ENCODE data around the gene TPCN1. TPM values are rescaled to one million over a fixed set of nuclear protein-coding genes. Genes with fewer than 3 reads are reported as not detected.

Gene TPCN1
- total RNA-seq, 2 experiments from 2014 or later, result 13.7 to 16.1 TPM

DNA sequence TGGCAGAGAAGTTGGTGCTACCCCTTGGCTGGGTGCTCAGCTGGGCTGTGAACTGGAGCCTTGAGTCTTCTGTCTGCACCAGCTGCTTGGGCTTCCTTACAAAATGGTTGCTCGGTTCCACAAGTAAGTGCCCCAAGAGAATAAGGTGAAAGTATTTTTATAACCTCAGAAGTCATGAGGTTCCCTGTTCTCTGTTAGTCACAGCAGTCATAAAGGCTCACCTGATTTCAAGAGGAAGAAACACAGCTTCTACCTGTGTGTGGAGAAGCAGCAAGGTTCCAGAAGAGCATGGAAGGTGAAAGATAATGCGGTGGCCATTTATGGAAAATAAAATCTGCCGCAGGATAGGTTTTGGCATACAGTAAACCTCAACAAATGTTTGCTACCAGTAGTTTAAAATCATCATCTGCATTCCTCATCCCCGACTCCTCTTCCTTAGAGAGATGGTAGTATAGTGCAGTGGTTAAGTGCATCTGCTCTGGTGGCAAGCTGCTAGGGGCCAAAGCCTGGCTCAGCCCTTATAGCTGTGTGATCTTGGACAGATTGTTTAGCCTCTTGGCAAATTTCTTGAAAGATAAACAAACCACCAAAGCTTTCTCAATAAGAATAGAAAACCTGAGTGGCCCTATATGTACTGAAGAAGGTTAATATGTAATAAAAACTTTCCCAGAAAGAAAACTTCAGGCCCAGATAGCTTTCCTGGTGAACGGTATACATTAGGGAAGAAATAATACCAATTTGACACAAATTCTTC is 32.4 kb downstream of the TPCN1 start:
- POLR2A ChIA-PET, result no interaction called here

GRCh38 chr12:113254298-113254697 is 33.0 kb downstream of the TPCN1 start:
- Mint-ChIP-seq H3K27me3 (ENCODE audit: low read depth) (no peaks in the 10 kb centered on the region), H3K9me3 (ENCODE audit: insufficient read depth) (peaks cover 10% of the 10 kb centered on the region), H3K27ac (no peak overlapping the region), H3K4me1 (ENCODE audit: low read depth) (peaks cover 3% of the 10 kb centered on the region), H3K36me3 (ENCODE audit: low read depth) (peaks cover 19% of the 10 kb centered on the region), H3K4me3 (no peak overlapping the region)
- ATAC-seq (no peak), DNase-seq (no peak)
- CTCF ChIA-PET, result interaction anchor here (0.8 to 1.3 kb wide), 2 partner anchors 16 to 81 kb away, joined by 3 read pairs; no protein-coding TSS in a partner anchor
- POLR2A ChIA-PET, result no interaction called here

More for the DNA sequence above, 32.4 kb downstream of the TPCN1 start:
- Mint-ChIP-seq H3K4me3 (no peak overlapping the region), H3K4me1 (ENCODE audit: low read depth) (no peaks in the 10 kb centered on the region), H3K9me3 (ENCODE audit: insufficient read depth) (peaks cover 10% of the 10 kb centered on the region), H3K27ac (no peak overlapping the region), H3K36me3 (ENCODE audit: low read depth) (peaks cover 16% of the 10 kb centered on the region), H3K27me3 (ENCODE audit: low read depth) (no peaks in the 10 kb centered on the region)
- DNase-seq, result no peak
- no peak for ATAC-seq
- CTCF ChIA-PET, result interaction anchor here (0.8 to 1.3 kb wide), 2 partner anchors 16 to 80 kb away, joined by 3 read pairs; no protein-coding TSS in a partner anchor

DNA sequence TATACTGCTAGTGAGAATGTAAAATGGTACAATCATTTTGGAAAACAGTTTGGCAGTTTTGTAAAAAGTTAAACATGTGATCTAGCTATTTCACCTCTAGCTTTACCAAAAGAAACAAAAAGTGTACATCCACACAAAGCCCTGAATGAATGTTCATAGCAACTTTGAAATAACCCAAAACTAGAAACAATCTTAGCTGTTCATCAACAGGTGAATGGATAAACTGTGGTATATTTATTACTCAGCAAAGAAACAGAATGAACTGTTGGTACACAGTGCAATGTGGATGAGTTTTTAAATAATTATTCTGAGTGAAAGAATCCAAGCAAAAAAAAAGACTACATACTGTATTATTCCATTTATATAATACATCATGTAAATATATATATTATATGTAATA is 36.3 kb downstream of the TPCN1 start:
- ChIA-PET CTCF (interaction anchor here (0.9 to 1.3 kb wide), 3 partner anchors 24 to 53 kb away, joined by 3 read pairs; no protein-coding TSS in a partner anchor), POLR2A (interaction anchor here (1.5 kb wide), 1 partner anchor 35 kb away, joined by 3 read pairs; no protein-coding TSS in a partner anchor)
- H3K9me3 Mint-ChIP-seq (ENCODE audit: insufficient read depth), result peaks cover 10% of the 10 kb centered on the region
- no peak overlapping the region for H3K4me3 Mint-ChIP-seq
- H3K36me3 Mint-ChIP-seq (ENCODE audit: low read depth), result peaks cover 15% of the 10 kb centered on the region
- H3K27ac Mint-ChIP-seq, result no peak overlapping the region
- no peaks in the 10 kb centered on the region for H3K27me3 Mint-ChIP-seq (ENCODE audit: low read depth)
- DNase-seq (no peak), ATAC-seq (no peak)
- H3K4me1 Mint-ChIP-seq (ENCODE audit: low read depth), result peaks cover 24% of the 10 kb centered on the region

DNA sequence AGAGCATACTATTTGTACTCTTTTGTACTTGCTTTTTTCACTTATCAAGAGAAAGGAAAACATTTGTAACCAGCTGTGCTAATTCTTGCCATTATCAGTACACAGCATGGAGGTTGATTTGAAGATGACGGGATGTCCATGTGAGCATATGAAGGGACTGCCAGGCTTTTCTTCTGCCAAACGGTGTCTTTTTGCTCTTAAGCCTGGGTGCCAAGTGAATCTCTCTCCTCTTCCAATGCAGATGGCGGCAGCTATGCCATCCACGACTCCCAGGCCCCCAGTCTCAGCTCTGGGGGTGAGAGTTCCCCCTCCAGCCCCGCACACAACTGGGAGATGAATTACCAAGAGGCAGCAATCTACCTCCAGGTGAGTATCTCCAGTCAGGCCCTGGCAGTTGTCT is 38.9 kb downstream of the TPCN1 start:
- DNase-seq (no peak), ATAC-seq (no peak)
- Mint-ChIP-seq H3K9me3 (ENCODE audit: insufficient read depth) (peaks cover under 1% of the 10 kb centered on the region), H3K4me1 (ENCODE audit: low read depth) (peaks cover 45% of the 10 kb centered on the region), H3K4me3 (no peak overlapping the region), H3K27ac (peak overlapping the region; percentile 31), H3K27me3 (ENCODE audit: low read depth) (no peaks in the 10 kb centered on the region), H3K36me3 (ENCODE audit: low read depth) (peaks cover 18% of the 10 kb centered on the region)
- ChIA-PET POLR2A (interaction anchor here (0.6 kb wide), 1 partner anchor 15 kb away, joined by 3 read pairs; no protein-coding TSS in a partner anchor), CTCF (interaction anchor here (1.3 to 2.4 kb wide), 2 partner anchors 10 to 27 kb away, joined by 4 to 13 read pairs; no protein-coding TSS in a partner anchor)

DNA sequence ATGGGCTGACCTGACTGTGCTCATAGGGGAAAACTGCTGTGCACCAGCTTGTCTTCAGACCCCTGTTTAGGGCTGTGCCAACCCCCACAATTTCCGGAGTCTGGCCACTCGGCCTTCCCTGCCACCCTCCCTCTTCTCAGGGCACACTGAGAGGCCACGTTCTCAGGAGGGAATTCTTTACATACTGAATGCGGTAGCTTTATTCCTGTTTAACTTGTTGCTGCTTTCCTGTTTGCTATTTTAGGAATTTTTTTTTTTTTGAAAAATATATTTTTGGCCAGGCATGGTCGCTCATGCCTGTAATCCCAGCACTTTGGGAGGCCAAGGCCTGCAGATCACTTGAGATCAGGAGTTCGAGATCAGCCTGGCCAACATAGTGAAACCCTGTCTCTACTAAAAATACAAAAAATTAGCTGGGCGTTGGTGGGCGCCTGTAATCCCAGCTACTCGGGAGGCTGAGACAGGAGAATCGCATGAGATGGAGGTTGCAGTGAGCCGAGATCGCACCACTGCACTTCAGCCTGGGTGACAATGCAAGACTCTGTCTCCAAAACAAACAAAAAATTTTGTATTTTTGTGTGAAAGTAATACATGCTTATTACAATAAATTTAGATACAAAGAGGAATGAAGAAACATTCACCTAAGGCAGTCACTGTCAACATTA is 39.5 kb downstream of the TPCN1 start:
- Mint-ChIP-seq H3K27ac (peak overlapping the region; percentile 31), H3K36me3 (ENCODE audit: low read depth) (peaks cover 21% of the 10 kb centered on the region), H3K4me1 (ENCODE audit: low read depth) (peaks cover 47% of the 10 kb centered on the region), H3K4me3 (no peak overlapping the region), H3K27me3 (ENCODE audit: low read depth) (no peaks in the 10 kb centered on the region), H3K9me3 (ENCODE audit: insufficient read depth) (no peaks in the 10 kb centered on the region)
- ChIA-PET POLR2A (interaction anchor here (0.6 kb wide), 1 partner anchor 16 kb away, joined by 3 read pairs; no protein-coding TSS in a partner anchor), CTCF (interaction anchor here (1.0 to 2.4 kb wide), 3 partner anchors 11 to 41 kb away, joined by 3 to 13 read pairs (median 4); no protein-coding TSS in a partner anchor)
- DNase-seq (no peak), ATAC-seq (no peak)

- ATAC-seq (peak; percentile 76), DNase-seq (peak; percentile 69)
- ChIA-PET POLR2A (interaction anchor here (0.6 to 0.9 kb wide), 3 partner anchors 40 to 54 kb away, joined by 3 to 5 read pairs (median 4); no protein-coding TSS in a partner anchor), CTCF (interaction anchor here (1.0 to 2.4 kb wide), 4 partner anchors 29 to 40 kb away, joined by 3 to 13 read pairs (median 4); no protein-coding TSS in a partner anchor)
- Mint-ChIP-seq H3K36me3 (ENCODE audit: low read depth) (peaks cover 29% of the 10 kb centered on the region), H3K9me3 (ENCODE audit: insufficient read depth) (no peaks in the 10 kb centered on the region), H3K4me3 (peak overlapping the region; percentile 44), H3K27me3 (ENCODE audit: low read depth) (no peaks in the 10 kb centered on the region), H3K27ac (peak overlapping the region; percentile 85), H3K4me1 (ENCODE audit: low read depth) (peaks cover 47% of the 10 kb centered on the region)
These were observed 40.7 kb downstream of the TPCN1 start for GRCh38 chr12:113261847-113262470.

GRCh38 chr12:113262710-113263109 is 41.4 kb downstream of the TPCN1 start:
- Mint-ChIP-seq H3K27ac (peak overlapping the region; percentile 85), H3K36me3 (ENCODE audit: low read depth) (peaks cover 31% of the 10 kb centered on the region), H3K9me3 (ENCODE audit: insufficient read depth) (no peaks in the 10 kb centered on the region), H3K4me1 (ENCODE audit: low read depth) (peaks cover 47% of the 10 kb centered on the region), H3K4me3 (no peak overlapping the region), H3K27me3 (ENCODE audit: low read depth) (no peaks in the 10 kb centered on the region)
- ChIA-PET CTCF (interaction anchor here (1.3 to 1.4 kb wide), 2 partner anchors 32 to 39 kb away, joined by 3 to 4 read pairs; no protein-coding TSS in a partner anchor), POLR2A (no interaction called here)
- no peak for DNase-seq
- no peak for ATAC-seq

DNA sequence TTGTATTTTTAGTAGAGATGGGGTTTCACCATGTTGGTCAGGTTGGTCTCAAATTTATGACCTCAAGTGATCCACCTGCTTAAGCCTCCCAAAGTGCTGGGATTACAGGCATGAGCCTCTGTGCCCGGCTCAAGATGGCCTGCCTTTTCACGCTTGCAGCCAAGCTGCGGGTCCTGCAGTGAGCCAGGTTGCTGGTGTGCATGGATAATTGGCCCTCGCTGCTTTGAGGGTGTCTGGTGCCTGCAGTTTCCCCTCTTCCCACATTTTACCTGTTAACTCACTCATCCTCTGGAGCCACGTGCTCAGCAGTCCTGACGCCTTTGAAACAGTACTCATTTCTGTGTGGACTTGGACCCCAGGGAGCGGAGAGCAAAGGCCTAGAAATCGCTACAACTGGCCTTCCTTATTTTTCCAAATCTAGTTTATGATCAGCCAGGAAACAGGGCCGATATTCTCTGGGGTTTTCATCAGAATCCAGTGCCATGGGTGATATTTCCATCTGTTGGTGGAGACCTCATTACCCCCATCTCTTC is 42.2 kb downstream of the TPCN1 start:
- H3K27me3 Mint-ChIP-seq (ENCODE audit: low read depth), result no peaks in the 10 kb centered on the region
- no peaks in the 10 kb centered on the region for H3K9me3 Mint-ChIP-seq (ENCODE audit: insufficient read depth)
- H3K36me3 Mint-ChIP-seq (ENCODE audit: low read depth), result peaks cover 33% of the 10 kb centered on the region
- ChIA-PET CTCF (no interaction called here), POLR2A (no interaction called here)
- H3K27ac Mint-ChIP-seq, result peak overlapping the region; percentile 63
- DNase-seq, result no peak
- ATAC-seq, result no peak
- no peak overlapping the region for H3K4me3 Mint-ChIP-seq
- peaks cover 47% of the 10 kb centered on the region for H3K4me1 Mint-ChIP-seq (ENCODE audit: low read depth)

- Mint-ChIP-seq H3K4me1 (ENCODE audit: low read depth) (peaks cover 32% of the 10 kb centered on the region), H3K27me3 (ENCODE audit: low read depth) (no peaks in the 10 kb centered on the region), H3K4me3 (no peak overlapping the region), H3K27ac (no peak overlapping the region), H3K36me3 (ENCODE audit: low read depth) (peaks cover 30% of the 10 kb centered on the region), H3K9me3 (ENCODE audit: insufficient read depth) (no peaks in the 10 kb centered on the region)
- no peak for DNase-seq
- ChIA-PET CTCF (interaction anchor here (0.8 kb wide), 1 partner anchor 92 kb away, joined by 3 read pairs; no protein-coding TSS in a partner anchor), POLR2A (no interaction called here)
- ATAC-seq, result no peak
These were observed 45.0 kb downstream of the TPCN1 start for GRCh38 chr12:113266106-113266895.

- CTCF ChIA-PET, result no interaction called here
- DNase-seq, result no peak
- H3K36me3 Mint-ChIP-seq (ENCODE audit: low read depth), result peaks cover 30% of the 10 kb centered on the region
These were observed 46.4 kb downstream of the TPCN1 start for GRCh38 chr12:113267621-113268020.

DNA sequence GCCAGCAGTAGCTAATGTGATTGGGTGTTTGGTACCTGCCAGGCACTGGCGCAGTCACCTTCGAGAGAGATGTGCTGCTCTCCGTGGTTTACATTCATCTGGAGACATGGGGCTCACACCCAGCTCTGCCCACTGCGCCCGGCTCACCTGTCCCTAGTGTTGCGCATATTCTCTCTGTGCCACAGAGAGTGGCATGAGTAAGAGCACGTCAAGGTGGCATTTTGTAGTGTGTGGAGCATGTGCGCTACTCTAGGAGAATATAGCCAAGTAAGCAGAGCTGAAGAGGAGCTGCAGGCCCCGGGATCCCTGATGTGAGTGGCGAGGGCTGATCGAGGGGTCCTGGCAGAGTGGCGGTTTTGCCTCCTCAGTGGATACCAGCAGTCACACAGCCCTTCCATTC is 46.9 kb downstream of the TPCN1 start:
- Mint-ChIP-seq H3K36me3 (ENCODE audit: low read depth) (peaks cover 30% of the 10 kb centered on the region), H3K27me3 (ENCODE audit: low read depth) (no peaks in the 10 kb centered on the region), H3K4me3 (no peak overlapping the region), H3K4me1 (ENCODE audit: low read depth) (peaks cover 18% of the 10 kb centered on the region), H3K27ac (no peak overlapping the region), H3K9me3 (ENCODE audit: insufficient read depth) (no peaks in the 10 kb centered on the region)
- POLR2A ChIA-PET, result no interaction called here
- CTCF ChIA-PET, result no interaction called here
- ATAC-seq, result no peak
- DNase-seq, result no peak

More at GRCh38 chr12:113267621-113268020, 46.4 kb downstream of the TPCN1 start:
- POLR2A ChIA-PET, result no interaction called here
- ATAC-seq, result no peak
- H3K4me1 Mint-ChIP-seq (ENCODE audit: low read depth), result peaks cover 22% of the 10 kb centered on the region
- no peaks in the 10 kb centered on the region for H3K27me3 Mint-ChIP-seq (ENCODE audit: low read depth)
- peak overlapping the region; percentile 39 for H3K27ac Mint-ChIP-seq
- no peaks in the 10 kb centered on the region for H3K9me3 Mint-ChIP-seq (ENCODE audit: insufficient read depth)
- H3K4me3 Mint-ChIP-seq, result no peak overlapping the region
